Astrocyte of the spinal cord (primary cell): Measurements from ENCODE around the gene RBP5.

Experiments used
- DNase-seq: peaks from one replicate; pipeline ENCODE4 v3.0.0; 2011; ENCODE audit warnings: low read depth, low spot score
- H3K4me3 ChIP-seq: 2 replicates; pipeline ENCODE4 v1.5.1; 2011; ENCODE audit warnings: low read depth, mild to moderate bottlenecking, low read length, moderate library complexity
- in situ Hi-C: cut with HindIII; loops from 2 replicates; pipeline ENCODE4 v1.10.0; 2017; ENCODE audit warnings: low sequenced_read_pairs
- TF ChIP-seq, protein P1 (sequence below): IDR thresholded peaks from 2 replicates; pipeline ENCODE4 v1.5.1; 2012; ENCODE audit warnings: low read depth, mild to moderate bottlenecking, low read length, inconsistent platforms

RBP5 gene

DNA sequence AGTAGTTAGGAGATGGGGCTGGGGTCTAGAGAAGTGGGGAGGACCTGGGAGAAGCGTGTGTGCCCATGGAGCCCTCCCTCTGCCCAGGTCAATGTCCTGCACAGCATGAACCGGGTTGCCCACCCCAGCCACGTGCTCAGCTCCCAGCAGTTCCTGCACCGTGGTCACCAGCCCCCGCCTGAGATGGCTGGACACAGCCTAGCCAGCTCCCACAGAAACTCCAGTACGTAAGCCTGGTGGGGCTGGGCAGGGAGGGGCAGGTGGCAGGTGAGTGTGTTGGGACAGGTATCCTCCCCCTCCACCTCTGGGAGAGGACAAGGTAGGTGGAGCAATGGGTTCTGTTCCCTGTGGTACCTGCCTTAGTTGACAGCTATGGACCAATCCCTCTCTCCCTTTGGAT lies 22.2 kb upstream of the RBP5 start:
- H3K4me3 ChIP-seq: no peak overlapping the region

GRCh38 chr12:7150356-7150755 lies 21.7 kb upstream of the RBP5 start:
- in situ Hi-C loops: no loop called here
- no peak overlapping the region for H3K4me3 ChIP-seq
- TF ChIP-seq, protein P1, sequence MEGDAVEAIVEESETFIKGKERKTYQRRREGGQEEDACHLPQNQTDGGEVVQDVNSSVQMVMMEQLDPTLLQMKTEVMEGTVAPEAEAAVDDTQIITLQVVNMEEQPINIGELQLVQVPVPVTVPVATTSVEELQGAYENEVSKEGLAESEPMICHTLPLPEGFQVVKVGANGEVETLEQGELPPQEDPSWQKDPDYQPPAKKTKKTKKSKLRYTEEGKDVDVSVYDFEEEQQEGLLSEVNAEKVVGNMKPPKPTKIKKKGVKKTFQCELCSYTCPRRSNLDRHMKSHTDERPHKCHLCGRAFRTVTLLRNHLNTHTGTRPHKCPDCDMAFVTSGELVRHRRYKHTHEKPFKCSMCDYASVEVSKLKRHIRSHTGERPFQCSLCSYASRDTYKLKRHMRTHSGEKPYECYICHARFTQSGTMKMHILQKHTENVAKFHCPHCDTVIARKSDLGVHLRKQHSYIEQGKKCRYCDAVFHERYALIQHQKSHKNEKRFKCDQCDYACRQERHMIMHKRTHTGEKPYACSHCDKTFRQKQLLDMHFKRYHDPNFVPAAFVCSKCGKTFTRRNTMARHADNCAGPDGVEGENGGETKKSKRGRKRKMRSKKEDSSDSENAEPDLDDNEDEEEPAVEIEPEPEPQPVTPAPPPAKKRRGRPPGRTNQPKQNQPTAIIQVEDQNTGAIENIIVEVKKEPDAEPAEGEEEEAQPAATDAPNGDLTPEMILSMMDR: no peak
- no peak for DNase-seq

More for the DNA sequence above, 22.2 kb upstream of the RBP5 start:
- in situ Hi-C loops: no loop called here
- no peak for DNase-seq
- TF ChIP-seq, protein P1: no peak

DNA sequence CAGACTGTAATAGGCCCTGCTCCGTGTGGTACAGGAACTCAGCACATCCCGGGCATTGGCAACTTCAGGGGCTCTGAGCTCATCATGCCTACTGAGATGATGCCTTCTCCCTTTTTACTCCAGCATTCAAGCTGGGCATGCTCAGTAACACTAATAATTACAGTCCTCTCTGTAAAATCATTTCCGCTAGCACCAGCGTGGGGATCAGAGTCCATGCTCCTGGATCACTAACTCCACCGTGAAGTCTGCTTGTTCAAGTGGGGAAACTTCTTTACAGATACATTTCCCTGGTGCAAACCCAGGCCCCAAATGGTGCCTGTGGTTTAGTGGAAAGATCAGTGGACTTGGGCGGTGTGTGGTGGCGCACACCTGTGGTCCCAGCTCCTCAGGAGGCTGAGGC lies 18.2 kb upstream of the RBP5 start:
- in situ Hi-C loops: no loop called here
- DNase-seq: no peak
- no peak overlapping the region for H3K4me3 ChIP-seq
- TF ChIP-seq, protein P1: no peak

- in situ Hi-C loops: no loop called here
- DNase-seq: no peak
- H3K4me3 ChIP-seq: no peak overlapping the region
- TF ChIP-seq, protein P1: no peak
Observed at GRCh38 chr12:7146228-7146627, 17.5 kb upstream of the RBP5 start.

- no peak overlapping the region for H3K4me3 ChIP-seq
- in situ Hi-C loops: no loop called here
- TF ChIP-seq, protein P1: no peak
- no peak for DNase-seq
Observed at GRCh38 chr12:7145671-7146070, 17.0 kb upstream of the RBP5 start.

- in situ Hi-C loops: no loop called here
- DNase-seq: peak; percentile 29
- TF ChIP-seq, protein P1: peak; percentile 52
- no peak overlapping the region for H3K4me3 ChIP-seq
Observed at GRCh38 chr12:7144414-7145120, 15.9 kb upstream of the RBP5 start.
